ENCODE results near the gene PIGP. TPM values are rescaled to one million over a fixed set of nuclear protein-coding genes. Genes with fewer than 3 reads are reported as not detected.
A peak's percentile ranks its signal among the peaks of the same experiment; 100 is the strongest.

PIGP gene
- total and polyA plus RNA-seq, 9 of the 15 experiments (the other 6 are each of a cell fraction or from before 2014, with no cell fraction given): 18.3 to 122 (median 35.6) TPM

GRCh38 chr21:37072988-37073416 is at the start of gene PIGP, which contains the start of gene TTC3 (continued):
- TF ChIP-seq ZNF668 (CRISPR knock-in tag; IDR thresholded peaks at IDR 0.05) (no peak), RERE (CRISPR knock-in tag; IDR thresholded peaks at IDR 0.05; ENCODE audit: borderline replicate concordance) (no peak), MYC (IDR thresholded peaks at IDR 0.05; ENCODE audit: low read depth, low read length) (peak; percentile 52; the same call in 1 of the 2 replicates), MYC (CRISPR knock-in tag; IDR thresholded peaks at IDR 0.05; ENCODE audit: borderline replicate concordance, low read depth) (no peak), RBM25 (IDR thresholded peaks at IDR 0.05; ENCODE audit: low read depth, low read length, severe bottlenecking) (peak; percentile 82), SFPQ (IDR thresholded peaks at IDR 0.05; ENCODE audit: low read depth, low read length) (no peak), AFF4 (CRISPR knock-in tag; IDR thresholded peaks at IDR 0.05) (no peak; the same call in 1 of the 2 replicates), NR1H2 (CRISPR knock-in tag; IDR thresholded peaks at IDR 0.05) (no peak), MEIS2 (IDR thresholded peaks at IDR 0.05; ENCODE audit: partially characterized antibody) (peak; percentile 90), HNRNPL (IDR thresholded peaks at IDR 0.05; ENCODE audit: low read depth, low read length) (no peak; the same call in 1 of the 2 replicates), OTX1 (CRISPR knock-in tag; IDR thresholded peaks at IDR 0.05) (no peak), ZBTB34 (CRISPR knock-in tag; IDR thresholded peaks at IDR 0.05) (no peak), NR3C1 (CRISPR knock-in tag; IDR thresholded peaks at IDR 0.05) (no peak), SREBF2 (CRISPR knock-in tag; IDR thresholded peaks at IDR 0.05) (no peak)

All from K562 (cell line).